HEK293 (cell line): ENCODE results near the gene DAGLA.

ENCODE experiments used
- CTCF ChIA-PET: fragments of 350-600 bp; formaldehyde crosslinking; extraction: SDS; loops from one replicate; lab custom pipeline; 2021; ENCODE audit warnings: antibody characterized with exemption; lab: Yijun Ruan, JAX
- POLR2A ChIA-PET: fragments of 300-600 bp; formaldehyde crosslinking; extraction: SDS; loops from one replicate; lab custom pipeline; 2020; ENCODE audit warnings: antibody characterized with exemption, inconsistent platforms; lab: Yijun Ruan, JAX
- H3K27ac ChIP-seq: fragments of 200-500 bp; sonication (Bioruptor generic); 2 replicates; pipeline ENCODE4 v1.5.1; 2014; ENCODE audit warnings: low read depth, low read length, control low read depth, inconsistent platforms; ENCODE audit errors: extremely low read depth
- H3K36me3 ChIP-seq, 2 experiments: fragments of 200-500 bp in 1 of 2; sonication (Bioruptor generic) in 1 of 2; 1 replicate in 1 of 2; 2 replicates in 1 of 2; pipeline ENCODE4 v1.5.1; 2014 to 2017; ENCODE audit warnings: inconsistent platforms in 2 of 2, low read length in 2 of 2; ENCODE audit not compliant: control insufficient read depth in 2 of 2, insufficient read depth in 1 of 2
- H3K4me1 ChIP-seq: fragments of 200-500 bp; sonication (Bioruptor generic); 2 replicates; pipeline ENCODE4 v1.5.1; 2014; ENCODE audit warnings: mild to moderate bottlenecking, low read length, inconsistent platforms; ENCODE audit not compliant: control insufficient read depth, insufficient read depth
- H3K4me3 ChIP-seq: 2 replicates; pipeline ENCODE4 v1.5.1; 2011; ENCODE audit warnings: low read depth, mild to moderate bottlenecking, control low read depth, low read length, moderate library complexity
- H3K9me3 ChIP-seq: fragments of 200-500 bp; sonication (Bioruptor generic); 2 replicates; pipeline ENCODE4 v1.5.1; 2014; ENCODE audit warnings: low read depth, low read length, inconsistent platforms; ENCODE audit not compliant: control insufficient read depth, insufficient read depth
- BCL11B ChIP-seq: fragments of 450-650 bp; formaldehyde crosslinking; IDR thresholded peaks from 2 replicates; pipeline ENCODE4 v1.5.1; 2016; ENCODE audit warnings: low read depth, missing biosample characterization, missing genetic modification characterization
- TRIM28 ChIP-seq: IDR thresholded peaks from 2 replicates; pipeline ENCODE4 v1.6.1; 2011; ENCODE audit warnings: low read length, control low read depth, borderline replicate concordance
- ZBTB6 ChIP-seq: fragments of 450-650 bp; formaldehyde crosslinking; IDR thresholded peaks from 2 replicates; pipeline ENCODE4 v1.5.1; 2017; ENCODE audit warnings: missing biosample characterization, missing genetic modification characterization
- ZBTB8A ChIP-seq: fragments of 450-650 bp; formaldehyde crosslinking; IDR thresholded peaks from 2 replicates; pipeline ENCODE4 v1.5.1; 2016; ENCODE audit warnings: missing biosample characterization, missing genetic modification characterization
- ZNF138 ChIP-seq: fragments of 450-650 bp; formaldehyde crosslinking; IDR thresholded peaks from 2 replicates; pipeline ENCODE4 v1.5.1; 2016; ENCODE audit warnings: missing biosample characterization, missing genetic modification characterization, borderline replicate concordance
- ZNF169 ChIP-seq: fragments of 450-650 bp; formaldehyde crosslinking; IDR thresholded peaks from 2 replicates; pipeline ENCODE4 v1.5.1; 2016; ENCODE audit warnings: missing biosample characterization, missing genetic modification characterization
- ZNF211 ChIP-seq: fragments of 450-650 bp; formaldehyde crosslinking; IDR thresholded peaks from 2 replicates; pipeline ENCODE4 v1.5.1; 2016; ENCODE audit warnings: low read depth, missing biosample characterization, missing genetic modification characterization
- ZNF214 ChIP-seq: fragments of 450-650 bp; formaldehyde crosslinking; IDR thresholded peaks from 2 replicates; pipeline ENCODE4 v1.5.1; 2017; ENCODE audit warnings: missing biosample characterization, mild to moderate bottlenecking, missing genetic modification characterization, borderline replicate concordance
- ZNF221 ChIP-seq: fragments of 450-650 bp; formaldehyde crosslinking; IDR thresholded peaks from 2 replicates; pipeline ENCODE4 v1.5.1; 2017; ENCODE audit warnings: missing biosample characterization, missing genetic modification characterization, borderline replicate concordance
- ZNF239 ChIP-seq: fragments of 450-650 bp; formaldehyde crosslinking; IDR thresholded peaks from 2 replicates; pipeline ENCODE4 v1.5.1; 2016; ENCODE audit warnings: missing biosample characterization, missing genetic modification characterization
- ZNF266 ChIP-seq: fragments of 450-650 bp; formaldehyde crosslinking; IDR thresholded peaks from 2 replicates; pipeline ENCODE4 v1.5.1; 2016; ENCODE audit warnings: missing biosample characterization, missing genetic modification characterization, low read depth
- ZNF274 ChIP-seq, 2 experiments: fragments of 200-500 bp in 1 of 2; fragments of 450-650 bp in 1 of 2; sonication (Bioruptor generic) in 1 of 2; formaldehyde crosslinking in 1 of 2; IDR thresholded peaks; 2 replicates each; pipeline versions ENCODE4 v1.5.1 to v1.6.1; 2014 to 2016; ENCODE audit warnings: borderline replicate concordance in 1 of 2, inconsistent platforms in 1 of 2, low read length in 1 of 2, missing biosample characterization in 1 of 2, missing genetic modification characterization in 1 of 2
- ZNF423 ChIP-seq: fragments of 450-650 bp; formaldehyde crosslinking; IDR thresholded peaks from 2 replicates; pipeline ENCODE4 v1.5.1; 2016; ENCODE audit warnings: missing biosample characterization, missing genetic modification characterization
- ZNF433 ChIP-seq: fragments of 450-650 bp; formaldehyde crosslinking; IDR thresholded peaks from 2 replicates; pipeline ENCODE4 v1.5.1; 2016; ENCODE audit warnings: missing biosample characterization, missing genetic modification characterization, low read depth
- ZNF488 ChIP-seq: fragments of 450-650 bp; formaldehyde crosslinking; IDR thresholded peaks from 2 replicates; pipeline ENCODE4 v1.5.1; 2016; ENCODE audit warnings: missing biosample characterization, missing genetic modification characterization
- ZNF555 ChIP-seq: fragments of 450-650 bp; formaldehyde crosslinking; conservative IDR thresholded peaks from 2 replicates; pipeline ENCODE4 v1.5.1; 2017; ENCODE audit warnings: missing biosample characterization, mild to moderate bottlenecking, missing genetic modification characterization, inconsistent platforms
- ZNF558 ChIP-seq: fragments of 450-650 bp; formaldehyde crosslinking; IDR thresholded peaks from 2 replicates; pipeline ENCODE4 v1.5.1; 2016; ENCODE audit warnings: missing biosample characterization, missing genetic modification characterization
- ZNF561 ChIP-seq: fragments of 450-650 bp; IDR thresholded peaks from 2 replicates; pipeline ENCODE4 v1.5.1; 2018; ENCODE audit warnings: missing biosample characterization, missing genetic modification characterization, borderline replicate concordance
- ZNF610 ChIP-seq: fragments of 450-650 bp; formaldehyde crosslinking; IDR thresholded peaks from 2 replicates; pipeline ENCODE4 v1.5.1; 2016; ENCODE audit warnings: missing biosample characterization, missing genetic modification characterization, borderline replicate concordance
- ZNF658 ChIP-seq: fragments of 450-650 bp; formaldehyde crosslinking; IDR thresholded peaks from 2 replicates; pipeline ENCODE4; 2016; ENCODE audit warnings: missing biosample characterization, missing genetic modification characterization
- ZNF776 ChIP-seq: fragments of 450-650 bp; formaldehyde crosslinking; IDR thresholded peaks from 2 replicates; pipeline ENCODE4 v1.5.0; 2017; ENCODE audit warnings: missing biosample characterization, missing genetic modification characterization, borderline replicate concordance
- ZNF791 ChIP-seq: fragments of 450-650 bp; formaldehyde crosslinking; IDR thresholded peaks from 2 replicates; pipeline ENCODE4 v1.5.1; 2016; ENCODE audit warnings: missing biosample characterization, missing genetic modification characterization
- ZSCAN16 ChIP-seq: fragments of 450-650 bp; formaldehyde crosslinking; IDR thresholded peaks from 2 replicates; pipeline ENCODE4 v1.5.1; 2016; ENCODE audit warnings: missing biosample characterization, missing genetic modification characterization
- ZSCAN4 ChIP-seq: fragments of 450-650 bp; formaldehyde crosslinking; IDR thresholded peaks from 2 replicates; pipeline ENCODE4 v1.5.1; 2017; ENCODE audit warnings: missing biosample characterization, missing genetic modification characterization
- ZXDB ChIP-seq: fragments of 450-650 bp; formaldehyde crosslinking; IDR thresholded peaks from 2 replicates; pipeline ENCODE4 v1.5.1; 2016; ENCODE audit warnings: missing biosample characterization, missing genetic modification characterization

Gene DAGLA

GRCh38 chr11:61632096-61632495, 48.1 kb upstream of the DAGLA start (continued):
- no peak for TF ChIP-seq ZNF658 (tag by site-specific recombination)
- TF ChIP-seq ZSCAN4 (tag by site-specific recombination) = no peak
- TF ChIP-seq ZNF561 (tag by site-specific recombination) = no peak
- TF ChIP-seq ZNF433 (tag by site-specific recombination) = no peak
- no peak for TF ChIP-seq ZNF221
- TF ChIP-seq ZNF610 (tag by site-specific recombination) = no peak
- no peak for TF ChIP-seq ZNF239
- TF ChIP-seq ZNF488 (tag by site-specific recombination) = no peak
- no peak for TF ChIP-seq ZNF214 (tag by site-specific recombination)
- TF ChIP-seq ZNF558 (tag by site-specific recombination) = no peak
- TF ChIP-seq ZNF274 (IDR thresholded peaks at IDR 0.05; ENCODE audit: low read length) = no peak
- no peak for TF ChIP-seq ZNF274 (tag by site-specific recombination; IDR thresholded peaks at IDR 0.05; ENCODE audit: borderline replicate concordance)
- no peak for TF ChIP-seq ZSCAN16 (tag by site-specific recombination)
- no peak for TF ChIP-seq ZXDB (tag by site-specific recombination)
- TF ChIP-seq, all 188 proteins: peak for 0

GRCh38 chr11:61635304-61635703, 44.9 kb upstream of the DAGLA start:
- ChIA-PET POLR2A (no interaction called here), CTCF (interaction anchor here (0.5 to 6.6 kb wide), 7 partner anchors 13 to 281 kb away, joined by 3 to 47 read pairs (median 4); no protein-coding TSS in a partner anchor)
- H3K9me3 ChIP-seq = no peaks in the 10 kb centered on the region
- no peaks in the 10 kb centered on the region for H3K36me3 ChIP-seq
- H3K27ac ChIP-seq = no peak overlapping the region
- TF ChIP-seq ZNF266 = no peak
- TF ChIP-seq ZNF555 (tag by site-specific recombination) = no peak
- no peak for TF ChIP-seq TRIM28
- TF ChIP-seq BCL11B (tag by site-specific recombination) = no peak
- TF ChIP-seq ZNF776 (tag by site-specific recombination) = no peak
- TF ChIP-seq ZNF169 (tag by site-specific recombination) = no peak
- no peak for TF ChIP-seq ZNF211 (tag by site-specific recombination)
- no peak for TF ChIP-seq ZXDB (tag by site-specific recombination)
- TF ChIP-seq ZNF791 (tag by site-specific recombination) = no peak
- no peak for TF ChIP-seq ZBTB6
- TF ChIP-seq ZNF423 = no peak
- no peak for TF ChIP-seq ZBTB8A (tag by site-specific recombination)
- TF ChIP-seq ZNF221 = no peak
- TF ChIP-seq ZNF138 (tag by site-specific recombination) = no peak
- H3K4me3 ChIP-seq = no peak overlapping the region
- H3K4me1 ChIP-seq = no peaks in the 10 kb centered on the region
